Endothelial cell of umbilical vein (primary cell): ENCODE results near the gene TIMM8A. TPM values are rescaled to one million over a fixed set of nuclear protein-coding genes. Genes with fewer than 3 reads are reported as not detected.

Experiments
- BruUV-seq: library from RNA; stranded (reverse); fragments of 400-500 nt; replicated peaks from 2 replicates; lab custom pipeline; 2021; lab: Mats Ljungman, UMichigan
- CTCF ChIA-PET: fragments of 300-600, 350-600 bp; sonication (Branson Sonifier 250); formaldehyde crosslinking; loops from one replicate; lab custom pipeline; 2021; ENCODE audit warnings: antibody characterized with exemption, inconsistent platforms; lab: Charles Lee
- POLR2A ChIA-PET: fragments of 300-600, 350-600 bp; sonication (Branson Sonifier 250); formaldehyde crosslinking; loops from one replicate; lab custom pipeline; 2021; ENCODE audit warnings: antibody characterized with exemption, inconsistent platforms; lab: Charles Lee
- DNase-seq: peaks from one replicate; pipeline ENCODE4 v3.0.0-alpha.2; 2011; ENCODE audit warnings: low read depth, low spot score
- FAIRE-seq: peaks from 2 replicates; lab custom pipeline; 2011; peaks lifted over from hg19 to GRCh38; lab: Jason Lieb, UNC
- H2AFZ ChIP-seq: 2 replicates; pipeline ENCODE4 v1.6.0; 2012; ENCODE audit warnings: low read depth, low read length, control low read depth, inconsistent platforms
- H3K27ac ChIP-seq: 2 replicates; pipeline ENCODE4 v1.5.1; 2011; ENCODE audit warnings: low read depth, mild to moderate bottlenecking, control low read depth, low read length, moderate library complexity; ENCODE audit not compliant: insufficient read depth
- H3K27me3 ChIP-seq, 2 experiments: 2 replicates each; pipeline versions ENCODE4 v1.6.0 to v1.6.1; 2011; ENCODE audit warnings: low read length in 2 of 2, mixed read lengths in 1 of 2; ENCODE audit not compliant: control insufficient read depth in 2 of 2, insufficient read depth in 2 of 2
- H3K36me3 ChIP-seq, 2 experiments: 2 replicates in 1 of 2; 3 replicates in 1 of 2; pipeline ENCODE4 v1.5.1; 2011; ENCODE audit warnings: low read length in 2 of 2, mild to moderate bottlenecking in 1 of 2, moderate library complexity in 1 of 2; ENCODE audit not compliant: control insufficient read depth in 2 of 2, insufficient read depth in 2 of 2; ENCODE audit errors: extremely low read depth in 1 of 2
- H3K4me1 ChIP-seq: 3 replicates; pipeline ENCODE4 v1.5.1; 2011; ENCODE audit warnings: mild to moderate bottlenecking, low read length; ENCODE audit not compliant: control insufficient read depth, insufficient read depth; ENCODE audit errors: extremely low read depth
- H3K4me2 ChIP-seq: 2 replicates; pipeline ENCODE4 v1.6.1; 2011; ENCODE audit warnings: low read length, control low read depth, mixed read lengths; ENCODE audit not compliant: insufficient read depth
- H3K4me3 ChIP-seq, 3 experiments: fragments of 200-600 bp in 1 of 3; sonication (generic), shearing (Covaris generic) in 1 of 3; replicated peaks in 1 of 3; 2 replicates each; pipeline ENCODE4 v1.5.1; 2011 to 2016; ENCODE audit warnings: control low read depth in 3 of 3, low read length in 3 of 3, mild to moderate bottlenecking in 2 of 3, inconsistent platforms in 1 of 3, low read depth in 1 of 3, moderate library complexity in 1 of 3; ENCODE audit not compliant: insufficient read depth in 1 of 3
- H3K79me2 ChIP-seq: 2 replicates; pipeline ENCODE4 v1.6.0; 2012; ENCODE audit warnings: low read length, inconsistent platforms; ENCODE audit not compliant: control insufficient read depth, insufficient read depth
- H3K9ac ChIP-seq: replicated peaks from 2 replicates; pipeline ENCODE3; 2011; ENCODE audit warnings: low read length, control low read depth; ENCODE audit not compliant: insufficient read depth; ENCODE audit errors: extremely low read depth
- H3K9me1 ChIP-seq: replicated peaks from 3 replicates; pipeline ENCODE4 v1.6.0; 2011; ENCODE audit warnings: mild to moderate bottlenecking, low read length; ENCODE audit not compliant: control insufficient read depth, insufficient read depth; ENCODE audit errors: extremely low read depth
- H3K9me3 ChIP-seq: replicated peaks from 2 replicates; pipeline ENCODE4 v1.5.1; 2012; ENCODE audit warnings: low read length, inconsistent platforms; ENCODE audit not compliant: control insufficient read depth, insufficient read depth
- H4K20me1 ChIP-seq: replicated peaks from 2 replicates; pipeline ENCODE3; 2011; ENCODE audit warnings: mild to moderate bottlenecking, low read length; ENCODE audit not compliant: control insufficient read depth, insufficient read depth; ENCODE audit errors: extremely low read depth
- EZH2 ChIP-seq: IDR thresholded peaks from 2 replicates; pipeline ENCODE4 v1.6.1; 2012; ENCODE audit warnings: borderline replicate concordance, low read depth, mild to moderate bottlenecking, moderate library complexity, low read length, inconsistent platforms; ENCODE audit not compliant: severe bottlenecking
- FOS ChIP-seq: IDR thresholded peaks from 2 replicates; pipeline ENCODE4 v1.6.1; 2011; ENCODE audit warnings: mild to moderate bottlenecking, low read length, moderate library complexity, borderline replicate concordance; ENCODE audit not compliant: insufficient read depth
- GATA2 ChIP-seq: IDR thresholded peaks from 2 replicates; pipeline ENCODE4 v1.7.0; 2011; ENCODE audit warnings: low read depth, mild to moderate bottlenecking, moderate library complexity, mixed read lengths, low read length; ENCODE audit not compliant: insufficient read length, insufficient read depth
- JUN ChIP-seq: IDR thresholded peaks from 2 replicates; pipeline ENCODE4 v1.6.1; 2011; ENCODE audit warnings: borderline replicate concordance, low read depth; ENCODE audit not compliant: insufficient read length, insufficient read depth
- MAX ChIP-seq: IDR thresholded peaks from 2 replicates; pipeline ENCODE4 v1.6.1; 2011; ENCODE audit not compliant: insufficient read depth, insufficient read length
- POLR2AphosphoS5 ChIP-seq: IDR thresholded peaks from 2 replicates; pipeline ENCODE4 v1.6.1; 2012; ENCODE audit warnings: low read depth, mild to moderate bottlenecking, control low read depth, low read length, moderate library complexity; ENCODE audit not compliant: insufficient read depth
- dilution Hi-C: fragments of 300-500 bp; cut with MboI; formaldehyde crosslinking; loops from one replicate; pipeline ENCODE4 v1.15.0; 2019; ENCODE audit warnings: low sequenced_read_pairs; ENCODE audit not compliant: extremely low pct_ligation_motif_present
- intact Hi-C: fragments of 100-400 bp; cut with micrococcal nuclease; formaldehyde crosslinking; loops from one replicate; pipeline ENCODE4 v1.10.0; 2022
- polyA plus RNA-seq, 4 experiments: library from polyadenylated mRNA; depleted of rRNA in 3 of 4; stranded (reverse) in 3 of 4; unstranded in 1 of 4; fragments of >200 nt; gene quantifications; 2 replicates each; pipeline versions ENCODE4 v1.2.1 to v1.2.3, GENCODE V29; 2011 to 2012; ENCODE audit warnings: missing spikeins in 1 of 4
- total RNA-seq: library from RNA; stranded (reverse); gene quantifications from 2 replicates; pipeline ENCODE4 v1.2.3, GENCODE V29; 2021
- TF ChIP-seq, protein P1 (sequence below), 2 donors: IDR thresholded peaks; 1 replicate in 1 of 2; 2 replicates in 1 of 2; pipeline ENCODE4 v1.5.1; 2011; ENCODE audit warnings: low read length in 2 of 2, mild to moderate bottlenecking in 2 of 2, moderate library complexity in 2 of 2, control low read depth in 1 of 2, inconsistent platforms in 1 of 2, low read depth in 1 of 2; ENCODE audit not compliant: insufficient read depth in 1 of 2; ENCODE audit errors: extremely low read depth in 1 of 2

The TIMM8A gene
- total and polyA plus RNA-seq, 2 donors (not counting 3 experiments of a cell fraction or from before 2014, with no cell fraction given), result 10.9 to 17.5 TPM

GRCh38 chrX:101362757-101363156 lies 14.2 kb upstream of the TIMM8A start:
- no peak overlapping the region for H3K4me2 ChIP-seq
- H3K4me1 ChIP-seq, result no peaks in the 10 kb centered on the region
- DNase-seq (peak; percentile 25), FAIRE-seq (no peak)
- H3K79me2 ChIP-seq, result no peaks in the 10 kb centered on the region
- H3K9me3 ChIP-seq, result no peaks in the 10 kb centered on the region
- no peak overlapping the region for H3K27ac ChIP-seq
- no peaks in the 10 kb centered on the region for H3K36me3 ChIP-seq
- no peaks in the 10 kb centered on the region for H3K9me1 ChIP-seq
- H3K4me3 ChIP-seq, result no peak overlapping the region
- TF ChIP-seq MAX (no peak), FOS (no peak), POLR2AphosphoS5 (no peak), JUN (no peak), GATA2 (peak; percentile 34), EZH2 (no peak)
- TF ChIP-seq, protein P1, sequence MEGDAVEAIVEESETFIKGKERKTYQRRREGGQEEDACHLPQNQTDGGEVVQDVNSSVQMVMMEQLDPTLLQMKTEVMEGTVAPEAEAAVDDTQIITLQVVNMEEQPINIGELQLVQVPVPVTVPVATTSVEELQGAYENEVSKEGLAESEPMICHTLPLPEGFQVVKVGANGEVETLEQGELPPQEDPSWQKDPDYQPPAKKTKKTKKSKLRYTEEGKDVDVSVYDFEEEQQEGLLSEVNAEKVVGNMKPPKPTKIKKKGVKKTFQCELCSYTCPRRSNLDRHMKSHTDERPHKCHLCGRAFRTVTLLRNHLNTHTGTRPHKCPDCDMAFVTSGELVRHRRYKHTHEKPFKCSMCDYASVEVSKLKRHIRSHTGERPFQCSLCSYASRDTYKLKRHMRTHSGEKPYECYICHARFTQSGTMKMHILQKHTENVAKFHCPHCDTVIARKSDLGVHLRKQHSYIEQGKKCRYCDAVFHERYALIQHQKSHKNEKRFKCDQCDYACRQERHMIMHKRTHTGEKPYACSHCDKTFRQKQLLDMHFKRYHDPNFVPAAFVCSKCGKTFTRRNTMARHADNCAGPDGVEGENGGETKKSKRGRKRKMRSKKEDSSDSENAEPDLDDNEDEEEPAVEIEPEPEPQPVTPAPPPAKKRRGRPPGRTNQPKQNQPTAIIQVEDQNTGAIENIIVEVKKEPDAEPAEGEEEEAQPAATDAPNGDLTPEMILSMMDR (IDR thresholded peaks at IDR 0.05; ENCODE audit: extremely low read depth in 1 of 2, insufficient read depth in 1 of 2, low read depth in 1 of 2, low read length in 2 of 2), result no peak
- dilution Hi-C loops, result no loop called here
- ChIA-PET CTCF (no interaction called here), POLR2A (interaction anchor here (0.6 kb wide), 1 partner anchor 17 kb away, joined by 3 read pairs; no protein-coding TSS in a partner anchor)
- no peaks in the 10 kb centered on the region for H3K27me3 ChIP-seq
- BruUV-seq, result no TSS peak
- intact Hi-C loops, result no loop called here
- no peak overlapping the region for H3K9ac ChIP-seq
- H2AFZ ChIP-seq, result no peak overlapping the region
- H4K20me1 ChIP-seq, result no peaks in the 10 kb centered on the region
